ENCODE measurements around the gene ADGRE2. TPM values are rescaled to one million over a fixed set of nuclear protein-coding genes. Genes with fewer than 3 reads are reported as not detected.
A peak's percentile ranks its signal among the peaks of the same experiment; 100 is the strongest.
"Not testable (repeated sequence)": the region's sequence is repeated elsewhere in the genome, so short reads cannot be mapped to it uniquely, and the experiment has no call there.

ADGRE2 gene
- 1.1 and 10.3 TPM in 2 replicates for total RNA-seq (ENCODE audit: low replicate concordance)
- long read RNA-seq, partial matches to known transcripts, result 4 of 20 reads
- long read RNA-seq, other reads (novel, unspliced or antisense), result 14 of 20 reads

- H3K9me3 Mint-ChIP-seq; DNase-seq (ENCODE audit: extremely low spot score, unreplicated experiment); H3K4me3 Mint-ChIP-seq; H3K4me1 Mint-ChIP-seq (ENCODE audit: unreplicated experiment); H3K27me3 Mint-ChIP-seq; H3K36me3 Mint-ChIP-seq: not testable (repeated sequence)
- H3K27ac Mint-ChIP-seq, result peak within 1 kb of the TSS; percentile 86
These were observed at the start of gene ADGRE2 for GRCh38 chr19:14778110-14778845. ADGRE2 (minus strand) TSS chr19:14778560; CDS start chr19:14776756, 1,804 bp downstream.

- no peak for DNase-seq (ENCODE audit: extremely low spot score, unreplicated experiment)
- Mint-ChIP-seq H3K9me3 (peaks cover 10% of the 10 kb centered on the region), H3K4me3 (no peak overlapping the region), H3K27ac (no peak overlapping the region), H3K36me3 (no peaks in the 10 kb centered on the region), H3K4me1 (ENCODE audit: unreplicated experiment) (no peaks in the 10 kb centered on the region), H3K27me3 (no peaks in the 10 kb centered on the region)
- TF ChIP-seq CTCF (conservative IDR thresholded peaks at IDR 0.05), result no peak
These were observed 47.6 kb upstream of the ADGRE2 start for GRCh38 chr19:14826006-14826405.

- Mint-ChIP-seq H3K27me3 (no peaks in the 10 kb centered on the region), H3K4me1 (ENCODE audit: unreplicated experiment) (no peaks in the 10 kb centered on the region), H3K36me3 (no peaks in the 10 kb centered on the region), H3K9me3 (no peaks in the 10 kb centered on the region), H3K4me3 (no peak overlapping the region), H3K27ac (no peak overlapping the region)
- TF ChIP-seq CTCF (conservative IDR thresholded peaks at IDR 0.05), result no peak
- DNase-seq (ENCODE audit: extremely low spot score, unreplicated experiment), result no peak
These were observed 43.6 kb upstream of the ADGRE2 start for GRCh38 chr19:14821937-14822336.

- Mint-ChIP-seq H3K36me3 (no peaks in the 10 kb centered on the region), H3K27ac (no peak overlapping the region), H3K4me3 (no peak overlapping the region), H3K27me3 (no peaks in the 10 kb centered on the region), H3K9me3 (no peaks in the 10 kb centered on the region), H3K4me1 (ENCODE audit: unreplicated experiment) (no peaks in the 10 kb centered on the region)
- TF ChIP-seq CTCF (conservative IDR thresholded peaks at IDR 0.05), result no peak
- no peak for DNase-seq (ENCODE audit: extremely low spot score, unreplicated experiment)
These were observed 40.2 kb upstream of the ADGRE2 start for GRCh38 chr19:14818588-14818987.

- Mint-ChIP-seq H3K27ac (no peak overlapping the region), H3K4me3 (no peak overlapping the region), H3K27me3 (no peaks in the 10 kb centered on the region), H3K4me1 (ENCODE audit: unreplicated experiment) (no peaks in the 10 kb centered on the region), H3K9me3 (no peaks in the 10 kb centered on the region), H3K36me3 (no peaks in the 10 kb centered on the region)
- DNase-seq (ENCODE audit: extremely low spot score, unreplicated experiment), result no peak
- no peak for TF ChIP-seq CTCF (conservative IDR thresholded peaks at IDR 0.05)
These were observed 38.7 kb upstream of the ADGRE2 start for GRCh38 chr19:14817052-14817451.

GRCh38 chr19:14814982-14815652 lies 36.8 kb upstream of the ADGRE2 start:
- Mint-ChIP-seq H3K4me1 (ENCODE audit: unreplicated experiment) (no peaks in the 10 kb centered on the region), H3K4me3 (no peak overlapping the region), H3K27me3 (no peaks in the 10 kb centered on the region), H3K9me3 (no peaks in the 10 kb centered on the region), H3K27ac (no peak overlapping the region), H3K36me3 (no peaks in the 10 kb centered on the region)
- TF ChIP-seq CTCF (conservative IDR thresholded peaks at IDR 0.05), result no peak
- no peak for DNase-seq (ENCODE audit: extremely low spot score, unreplicated experiment)
